GM10266 (cell line): ENCODE data around the gene WNK2.

Experiments
- DNase-seq: peaks from one replicate; pipeline ENCODE4 v3.0.0; 2012; ENCODE audit errors: extremely low spot score
- TF ChIP-seq, protein P1 (sequence below): IDR thresholded peaks from 2 replicates; pipeline ENCODE4 v1.5.1; 2012; ENCODE audit warnings: mild to moderate bottlenecking, low read depth; ENCODE audit not compliant: control insufficient read depth, insufficient read depth; ENCODE audit errors: missing control alignments

WNK2 gene

DNA sequence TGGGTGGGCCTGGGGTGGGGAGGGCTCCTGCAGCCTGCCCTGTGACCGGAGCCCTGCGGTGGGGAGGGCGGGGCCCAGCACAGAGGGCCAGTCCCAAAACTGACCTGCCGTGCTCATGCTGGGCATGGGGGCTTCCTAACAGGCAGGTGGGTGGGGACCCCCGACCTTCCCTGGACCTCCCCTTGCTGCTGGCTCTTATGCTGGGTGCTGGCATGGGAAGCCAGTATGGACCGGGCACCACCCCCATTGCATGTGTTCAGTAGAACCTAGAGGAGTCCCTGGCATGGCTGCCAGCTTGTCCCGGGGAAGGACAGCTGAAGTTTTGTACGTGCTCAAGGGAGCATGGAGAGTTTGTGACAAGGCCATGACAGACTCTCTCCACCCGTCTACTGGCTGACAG, 37.1 kb downstream of the WNK2 start:
- TF ChIP-seq, protein P1, sequence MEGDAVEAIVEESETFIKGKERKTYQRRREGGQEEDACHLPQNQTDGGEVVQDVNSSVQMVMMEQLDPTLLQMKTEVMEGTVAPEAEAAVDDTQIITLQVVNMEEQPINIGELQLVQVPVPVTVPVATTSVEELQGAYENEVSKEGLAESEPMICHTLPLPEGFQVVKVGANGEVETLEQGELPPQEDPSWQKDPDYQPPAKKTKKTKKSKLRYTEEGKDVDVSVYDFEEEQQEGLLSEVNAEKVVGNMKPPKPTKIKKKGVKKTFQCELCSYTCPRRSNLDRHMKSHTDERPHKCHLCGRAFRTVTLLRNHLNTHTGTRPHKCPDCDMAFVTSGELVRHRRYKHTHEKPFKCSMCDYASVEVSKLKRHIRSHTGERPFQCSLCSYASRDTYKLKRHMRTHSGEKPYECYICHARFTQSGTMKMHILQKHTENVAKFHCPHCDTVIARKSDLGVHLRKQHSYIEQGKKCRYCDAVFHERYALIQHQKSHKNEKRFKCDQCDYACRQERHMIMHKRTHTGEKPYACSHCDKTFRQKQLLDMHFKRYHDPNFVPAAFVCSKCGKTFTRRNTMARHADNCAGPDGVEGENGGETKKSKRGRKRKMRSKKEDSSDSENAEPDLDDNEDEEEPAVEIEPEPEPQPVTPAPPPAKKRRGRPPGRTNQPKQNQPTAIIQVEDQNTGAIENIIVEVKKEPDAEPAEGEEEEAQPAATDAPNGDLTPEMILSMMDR: no peak

DNA sequence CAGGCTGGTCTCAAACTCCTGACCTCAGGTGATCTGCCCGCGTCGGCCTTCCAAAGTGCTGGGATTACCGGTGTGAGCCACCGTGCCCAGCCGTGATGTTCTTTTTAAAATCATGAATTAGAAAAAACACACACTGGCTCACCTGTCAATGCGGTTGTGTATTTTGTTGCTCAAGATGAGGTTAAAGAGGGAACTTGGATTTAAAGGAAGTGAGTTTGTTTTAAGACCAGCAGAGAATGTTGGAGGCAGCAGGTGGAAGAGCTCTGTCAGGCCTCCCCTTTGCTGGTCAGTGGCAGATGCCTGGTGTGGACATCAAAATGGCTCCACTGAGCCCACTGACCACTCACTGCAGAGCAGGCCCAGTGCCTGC, 38.9 kb downstream of the WNK2 start:
- TF ChIP-seq, protein P1: no peak
- DNase-seq: no peak

More for the DNA sequence above, 37.1 kb downstream of the WNK2 start:
- no peak for DNase-seq

DNA sequence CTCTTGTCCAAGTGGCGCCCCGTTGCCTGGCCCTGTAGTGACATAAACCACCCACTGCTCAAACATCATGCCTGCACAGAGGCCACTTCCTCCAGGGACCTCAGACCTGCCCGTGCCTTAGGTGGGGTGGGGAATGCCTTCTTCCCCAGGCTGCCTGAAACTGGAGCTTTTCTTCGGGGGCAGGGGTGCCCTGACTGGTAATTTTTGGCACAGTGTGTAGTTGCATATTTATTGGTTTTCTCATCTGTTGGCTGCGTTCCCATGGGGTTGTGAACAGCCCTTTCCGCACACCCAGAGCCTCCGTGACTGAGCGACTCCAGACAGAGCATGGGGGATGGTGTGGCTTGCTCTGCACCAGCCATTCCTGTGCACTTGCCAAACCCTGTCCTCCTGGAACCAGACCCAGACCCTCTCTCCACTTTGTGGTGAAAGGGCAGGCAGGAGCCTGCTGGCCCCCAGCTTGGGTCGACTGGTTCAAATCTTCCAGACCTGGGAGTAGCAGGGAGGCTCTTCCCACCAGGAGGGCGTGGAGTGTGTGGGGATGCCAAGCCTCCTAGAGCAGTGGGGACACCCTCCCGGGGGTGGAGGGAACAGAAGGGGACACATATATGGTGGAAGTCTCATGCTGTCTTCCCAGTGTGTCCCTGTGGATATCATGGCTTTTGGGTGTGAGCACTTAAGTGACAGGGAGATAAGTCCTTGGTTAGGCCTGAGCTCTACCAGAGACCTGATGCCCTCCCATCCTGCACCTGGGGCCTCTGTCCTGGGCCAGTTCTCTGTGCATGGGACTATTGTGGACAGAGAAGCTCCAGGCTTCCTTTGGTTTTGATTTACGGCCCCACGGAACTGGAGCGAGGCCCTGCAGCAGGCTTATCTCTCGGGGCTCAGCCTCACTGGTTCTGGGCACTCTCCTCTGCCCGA, 39.6 kb downstream of the WNK2 start:
- no peak for DNase-seq
- TF ChIP-seq, protein P1: no peak

DNA sequence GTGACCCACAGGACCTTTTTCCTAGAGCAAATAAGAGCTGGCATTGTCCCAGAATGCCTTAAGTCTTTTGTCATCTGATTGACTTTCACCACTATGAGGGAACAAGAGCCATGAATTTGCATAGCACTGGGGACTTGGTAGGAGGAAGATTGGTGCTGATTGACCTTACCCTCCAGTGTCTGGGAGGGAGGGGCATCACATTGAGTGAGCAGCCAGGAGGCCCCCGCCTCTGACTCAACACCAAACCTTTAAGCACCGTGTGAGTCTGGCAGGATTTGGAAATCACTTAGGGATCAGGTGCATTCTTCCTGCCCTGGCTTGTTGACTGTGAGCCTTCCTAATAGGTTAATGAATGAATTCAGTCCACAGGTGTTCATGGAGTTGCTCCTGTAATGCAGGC, 40.7 kb downstream of the WNK2 start:
- TF ChIP-seq, protein P1: no peak
- DNase-seq: no peak

- no peak for DNase-seq
- TF ChIP-seq, protein P1: no peak
Observed at GRCh38 chr9:93225417-93225816, 41.5 kb downstream of the WNK2 start.

- TF ChIP-seq, protein P1: no peak
- no peak for DNase-seq
Observed at GRCh38 chr9:93225892-93226291, 42.0 kb downstream of the WNK2 start.

DNA sequence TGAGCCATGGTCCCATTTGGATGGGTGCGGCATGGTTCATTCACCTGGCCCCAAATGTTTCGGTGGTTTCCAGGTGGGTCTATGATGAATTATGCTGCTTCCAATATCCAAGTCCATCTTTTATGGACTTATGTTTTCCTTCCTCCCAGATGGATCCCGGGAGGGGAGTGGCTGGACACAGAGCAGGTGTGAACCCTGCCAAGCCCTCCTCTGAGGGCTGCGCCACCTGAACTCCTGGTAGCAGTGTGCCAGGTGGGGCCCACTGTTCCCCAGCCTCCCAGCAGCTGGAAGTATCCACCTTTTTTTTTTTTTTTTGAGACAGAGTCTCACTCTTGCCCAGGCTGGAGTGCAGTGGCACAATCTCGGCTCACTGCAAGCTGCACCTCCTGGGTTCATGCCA, 42.9 kb downstream of the WNK2 start:
- no peak for DNase-seq
- TF ChIP-seq, protein P1: no peak
